Measurements from ENCODE around the gene TNKS2. TPM values are rescaled to one million over a fixed set of nuclear protein-coding genes. Genes with fewer than 3 reads are reported as not detected.
"Not testable (repeated sequence)": the region's sequence is repeated elsewhere in the genome, so short reads cannot be mapped to it uniquely, and the experiment has no call there.

TNKS2 gene
- total RNA-seq (10 to 100 TPM; 29.8 to 49.5 (median 35.8) TPM), polyA plus RNA-seq (10 to 100 TPM in 2 of 3 donors, 1 to 10 TPM in 1; 6.3 to 20.8 (median 11.8) TPM)
- long read RNA-seq, donor 1, full-length matches to known transcripts = 20 of 28 reads
- long read RNA-seq, donor 1, partial matches to known transcripts = 7 of 28 reads
- long read RNA-seq, donor 1, other reads (novel, unspliced or antisense) = 1 of 28 reads
- long read RNA-seq, donor 2, full-length matches to known transcripts = 17 of 50 reads
- long read RNA-seq, donor 2, partial matches to known transcripts = 17 of 50 reads
- long read RNA-seq, donor 2, other reads (novel, unspliced or antisense) = 16 of 50 reads

GRCh38 chr10:91797874-91798648 lies at the start of gene TNKS2:
TNKS2 (plus strand) TSS chr10:91798426; CDS start chr10:91798691, 265 bp downstream.
- peak within 1 kb of the TSS; percentile 96 for H3K27ac ChIP-seq
- peak; percentile 81 to 95 (median 90) for ATAC-seq
- H3K9me3 ChIP-seq = no peaks in the 10 kb centered on the region
- no peaks in the 10 kb centered on the region for H3K27me3 ChIP-seq (ENCODE audit: insufficient read depth in 3 of 3, low read length in 2 of 3)
- peak; percentile 96 to 97 for DNase-seq
- peak within 1 kb of the TSS; percentile 93 for H3K4me3 ChIP-seq
- TF ChIP-seq, protein P1, sequence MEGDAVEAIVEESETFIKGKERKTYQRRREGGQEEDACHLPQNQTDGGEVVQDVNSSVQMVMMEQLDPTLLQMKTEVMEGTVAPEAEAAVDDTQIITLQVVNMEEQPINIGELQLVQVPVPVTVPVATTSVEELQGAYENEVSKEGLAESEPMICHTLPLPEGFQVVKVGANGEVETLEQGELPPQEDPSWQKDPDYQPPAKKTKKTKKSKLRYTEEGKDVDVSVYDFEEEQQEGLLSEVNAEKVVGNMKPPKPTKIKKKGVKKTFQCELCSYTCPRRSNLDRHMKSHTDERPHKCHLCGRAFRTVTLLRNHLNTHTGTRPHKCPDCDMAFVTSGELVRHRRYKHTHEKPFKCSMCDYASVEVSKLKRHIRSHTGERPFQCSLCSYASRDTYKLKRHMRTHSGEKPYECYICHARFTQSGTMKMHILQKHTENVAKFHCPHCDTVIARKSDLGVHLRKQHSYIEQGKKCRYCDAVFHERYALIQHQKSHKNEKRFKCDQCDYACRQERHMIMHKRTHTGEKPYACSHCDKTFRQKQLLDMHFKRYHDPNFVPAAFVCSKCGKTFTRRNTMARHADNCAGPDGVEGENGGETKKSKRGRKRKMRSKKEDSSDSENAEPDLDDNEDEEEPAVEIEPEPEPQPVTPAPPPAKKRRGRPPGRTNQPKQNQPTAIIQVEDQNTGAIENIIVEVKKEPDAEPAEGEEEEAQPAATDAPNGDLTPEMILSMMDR (IDR thresholded peaks at IDR 0.05) = no peak
- peaks cover 0 to 15% of the 10 kb centered on the region in 2 donors for H3K36me3 ChIP-seq (ENCODE audit: insufficient read depth in 1 of 2, low read depth in 1 of 2)
- intact Hi-C loops (cut with DNase I) = loop anchor here in 1 of 2 donors (5.0 kb wide), 2 partner anchors 36 to 124 kb away; partner anchors contain the start of gene BTAF1
- WGBS, 3 donors = 0 to 1% (median 1%) methylated on average over 34 to 64 of the region's 64 CpGs
- peaks cover 24% of the 10 kb centered on the region for H3K4me1 ChIP-seq

DNA sequence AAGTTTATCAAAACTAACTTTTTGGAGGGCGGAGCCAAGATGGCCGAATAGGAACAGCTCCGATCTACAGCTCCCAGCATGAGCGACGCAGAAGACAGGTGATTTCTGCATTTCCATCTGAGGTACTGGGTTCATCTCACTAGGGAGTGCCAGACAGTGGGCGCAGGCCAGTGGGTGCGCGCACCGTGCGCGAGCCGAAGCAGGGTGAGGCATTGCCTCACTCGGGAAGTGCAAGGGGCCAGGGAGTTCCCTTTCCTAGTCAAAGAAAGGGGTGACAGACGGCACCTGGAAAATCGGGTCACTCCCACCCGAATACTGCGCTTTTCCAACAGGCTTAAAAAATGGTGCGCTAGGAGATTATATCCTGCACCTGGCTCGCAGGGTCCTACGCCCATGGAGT lies 48.6 kb upstream of the TNKS2 start:
- intact Hi-C loops (cut with DNase I) = loop anchor here (10.0 kb wide), 2 partner anchors 145 to 255 kb away; no protein-coding TSS in a partner anchor
- not testable (repeated sequence) for H3K9me3 ChIP-seq; ATAC-seq; DNase-seq; H3K4me1 ChIP-seq; H3K27me3 ChIP-seq (ENCODE audit: insufficient read depth in 3 of 3, low read length in 2 of 3); H3K27ac ChIP-seq; H3K4me3 ChIP-seq; H3K36me3 ChIP-seq (ENCODE audit: insufficient read depth in 1 of 2, low read depth in 1 of 2)
- WGBS, 3 donors = 92 to 98% (median 95%) methylated on average over 17 to 20 of the region's 20 CpGs

DNA sequence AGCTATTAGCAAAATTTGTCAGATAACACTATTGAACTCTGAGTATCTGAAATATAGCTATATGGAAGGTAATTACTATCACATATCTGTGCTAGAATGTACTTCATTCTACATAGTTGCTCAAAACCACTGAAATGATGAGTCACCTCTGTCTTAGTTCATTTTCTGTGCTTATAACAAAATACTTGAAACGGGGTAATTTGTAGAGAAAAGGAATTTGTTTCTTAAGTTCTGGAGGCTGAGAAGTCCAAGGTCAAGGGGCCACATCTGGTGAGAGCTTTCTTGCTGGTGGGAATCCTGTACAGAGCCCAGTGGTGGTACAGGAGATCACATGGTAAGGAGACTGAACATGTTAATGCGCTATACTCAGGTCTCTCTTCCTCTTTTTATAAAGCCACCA lies 41.9 kb upstream of the TNKS2 start:
- DNase-seq (no peak), ATAC-seq (no peak)
- 70 to 76% (median 76%) methylated on average over 2 of the region's 2 CpGs for whole genome bisulfite sequencing, 3 donors
- H3K27ac ChIP-seq = no peak overlapping the region
- no peak overlapping the region for H3K4me3 ChIP-seq
- H3K4me1 ChIP-seq = no peaks in the 10 kb centered on the region
- intact Hi-C loops (cut with DNase I) = loop anchor here in 1 of 2 donors (5.0 to 10.0 kb wide), 2 partner anchors 69 to 156 kb away; no protein-coding TSS in a partner anchor
- no peaks in the 10 kb centered on the region for H3K27me3 ChIP-seq (ENCODE audit: insufficient read depth in 3 of 3, low read length in 2 of 3)
- TF ChIP-seq, protein P1 (IDR thresholded peaks at IDR 0.05) = no peak
- H3K9me3 ChIP-seq = no peaks in the 10 kb centered on the region
- no peaks in the 10 kb centered on the region for H3K36me3 ChIP-seq (ENCODE audit: insufficient read depth in 1 of 2, low read depth in 1 of 2)

- Histone ChIP-seq H3K27ac (no peak overlapping the region), H3K9me3 (no peaks in the 10 kb centered on the region), H3K4me1 (no peaks in the 10 kb centered on the region), H3K27me3 (ENCODE audit: insufficient read depth in 3 of 3, low read length in 2 of 3) (no peaks in the 10 kb centered on the region), H3K36me3 (ENCODE audit: insufficient read depth in 1 of 2, low read depth in 1 of 2) (no peaks in the 10 kb centered on the region), H3K4me3 (no peak overlapping the region)
- DNase-seq (no peak), ATAC-seq (peak; percentile 55 to 94 (median 65))
- 65 to 69% (median 68%) methylated on average over 3 of the region's 3 CpGs for WGBS, 3 donors
- TF ChIP-seq, protein P1 (IDR thresholded peaks at IDR 0.05) = peak; percentile 63
- intact Hi-C loops (cut with DNase I) = loop anchor here (2.0 to 10.0 kb wide), 3 partner anchors 66 to 154 kb away; partner anchors contain the start of gene FGFBP3 (in 1 of the 2)
Measured at GRCh38 chr10:91758303-91759146, 39.7 kb upstream of the TNKS2 start.
